Measurements from ENCODE around the gene PCGF5.

GRCh38 chr10:91313796-91314485 lies 93.5 kb downstream of the PCGF5 start:
- no peak for TF ChIP-seq POLR2AphosphoS5 (IDR thresholded peaks at IDR 0.05)
- TF ChIP-seq EP300 (IDR thresholded peaks at IDR 0.05; ENCODE audit: low read depth): no peak
- TF ChIP-seq, protein P1, sequence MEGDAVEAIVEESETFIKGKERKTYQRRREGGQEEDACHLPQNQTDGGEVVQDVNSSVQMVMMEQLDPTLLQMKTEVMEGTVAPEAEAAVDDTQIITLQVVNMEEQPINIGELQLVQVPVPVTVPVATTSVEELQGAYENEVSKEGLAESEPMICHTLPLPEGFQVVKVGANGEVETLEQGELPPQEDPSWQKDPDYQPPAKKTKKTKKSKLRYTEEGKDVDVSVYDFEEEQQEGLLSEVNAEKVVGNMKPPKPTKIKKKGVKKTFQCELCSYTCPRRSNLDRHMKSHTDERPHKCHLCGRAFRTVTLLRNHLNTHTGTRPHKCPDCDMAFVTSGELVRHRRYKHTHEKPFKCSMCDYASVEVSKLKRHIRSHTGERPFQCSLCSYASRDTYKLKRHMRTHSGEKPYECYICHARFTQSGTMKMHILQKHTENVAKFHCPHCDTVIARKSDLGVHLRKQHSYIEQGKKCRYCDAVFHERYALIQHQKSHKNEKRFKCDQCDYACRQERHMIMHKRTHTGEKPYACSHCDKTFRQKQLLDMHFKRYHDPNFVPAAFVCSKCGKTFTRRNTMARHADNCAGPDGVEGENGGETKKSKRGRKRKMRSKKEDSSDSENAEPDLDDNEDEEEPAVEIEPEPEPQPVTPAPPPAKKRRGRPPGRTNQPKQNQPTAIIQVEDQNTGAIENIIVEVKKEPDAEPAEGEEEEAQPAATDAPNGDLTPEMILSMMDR (IDR thresholded peaks at IDR 0.05): no peak
- no peak for TF ChIP-seq POLR2A (IDR thresholded peaks at IDR 0.05)

All from transverse colon (tissue), 4 donors.